Cerebellar nuclear complex (tissue), 1 donor: Measurements from ENCODE around the gene TMEM178A.
"Not testable (repeated sequence)": the region's sequence is repeated elsewhere in the genome, so short reads cannot be mapped to it uniquely, and the experiment has no call there.

Source experiments
- DNase-seq, 2 experiments: peaks; one replicate each; lab custom pipeline; 2025; lab: John Stamatoyannopoulos, UW

TMEM178A gene

GRCh38 chr2:39715822-39716221 is 50.1 kb downstream of the TMEM178A start:
- no peak for DNase-seq

GRCh38 chr2:39717067-39717466 is 51.4 kb downstream of the TMEM178A start:
- no peak for DNase-seq

GRCh38 chr2:39718483-39718882 is 52.8 kb downstream of the TMEM178A start:
- DNase-seq, result no peak

GRCh38 chr2:39719317-39719716 is 53.6 kb downstream of the TMEM178A start:
- DNase-seq, result no peak

GRCh38 chr2:39720970-39721369 is 55.3 kb downstream of the TMEM178A start:
- no peak for DNase-seq

GRCh38 chr2:39723497-39723896 is 57.8 kb downstream of the TMEM178A start:
- no peak for DNase-seq

- no peak for DNase-seq
Measured at GRCh38 chr2:39723946-39724827, 58.5 kb downstream of the TMEM178A start.

GRCh38 chr2:39724828-39725144 is 59.1 kb downstream of the TMEM178A start:
- DNase-seq, result no peak

GRCh38 chr2:39725401-39725800 is 59.7 kb downstream of the TMEM178A start:
- no peak for DNase-seq

- DNase-seq, result not testable (repeated sequence)
Measured at GRCh38 chr2:39728085-39728484, 62.4 kb downstream of the TMEM178A start.

GRCh38 chr2:39728941-39729351 is 63.2 kb downstream of the TMEM178A start:
- DNase-seq, result no peak

GRCh38 chr2:39730276-39730675 is 64.6 kb downstream of the TMEM178A start:
- no peak for DNase-seq

- DNase-seq, result no peak
Measured at GRCh38 chr2:39730685-39731302, 65.1 kb downstream of the TMEM178A start.

- DNase-seq, result no peak
Measured at GRCh38 chr2:39731546-39731945, 65.8 kb downstream of the TMEM178A start.

- no peak for DNase-seq
Measured at GRCh38 chr2:39732482-39732881, 66.8 kb downstream of the TMEM178A start.

GRCh38 chr2:39733070-39733674 is 67.5 kb downstream of the TMEM178A start:
- no peak for DNase-seq

GRCh38 chr2:39734445-39734844 is 68.7 kb downstream of the TMEM178A start:
- DNase-seq, result no peak

- no peak for DNase-seq
Measured at GRCh38 chr2:39735648-39736047, 69.9 kb downstream of the TMEM178A start.

- no peak for DNase-seq
Measured at GRCh38 chr2:39736640-39737039, 70.9 kb downstream of the TMEM178A start.

GRCh38 chr2:39737661-39738060 is 71.9 kb downstream of the TMEM178A start:
- no peak for DNase-seq

- no peak for DNase-seq
Measured at GRCh38 chr2:39738936-39739335, 73.2 kb downstream of the TMEM178A start.

GRCh38 chr2:39739386-39739785 is 73.7 kb downstream of the TMEM178A start:
- no peak for DNase-seq

GRCh38 chr2:39741871-39742270 is 76.2 kb downstream of the TMEM178A start:
- DNase-seq, result no peak
